Activated CD4-positive, CD25-positive, alpha-beta regulatory T cell treated with anti-CD3 and anti-CD28 coated beads, Interleukin-2, amount 50 U/mL, for 72 hours (primary cell): ENCODE measurements around the gene SYN1.

Experiments used
- DNase-seq: peaks from one replicate; pipeline ENCODE4 v3.0.0; 2021

The SYN1 gene

DNA sequence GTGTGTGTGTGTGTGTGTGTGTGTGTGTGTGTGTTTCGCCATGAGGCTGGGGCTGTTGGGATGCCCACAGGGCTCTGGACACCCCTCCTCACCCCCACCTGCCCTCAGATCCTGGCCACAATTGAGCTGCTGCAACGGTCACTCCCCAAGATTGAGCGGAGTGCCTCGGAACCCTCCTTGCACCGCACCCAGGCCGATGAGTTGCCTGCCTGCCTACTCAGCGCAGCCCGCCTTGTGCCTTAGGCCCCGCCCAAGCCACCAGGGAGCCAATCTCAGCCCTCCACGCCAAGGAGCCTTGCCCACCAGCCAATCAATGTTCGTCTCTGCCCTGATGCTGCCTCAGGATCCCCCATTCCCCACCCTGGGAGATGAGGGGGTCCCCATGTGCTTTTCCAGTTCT is 48.4 kb downstream of the SYN1 start:
- no peak for DNase-seq

DNA sequence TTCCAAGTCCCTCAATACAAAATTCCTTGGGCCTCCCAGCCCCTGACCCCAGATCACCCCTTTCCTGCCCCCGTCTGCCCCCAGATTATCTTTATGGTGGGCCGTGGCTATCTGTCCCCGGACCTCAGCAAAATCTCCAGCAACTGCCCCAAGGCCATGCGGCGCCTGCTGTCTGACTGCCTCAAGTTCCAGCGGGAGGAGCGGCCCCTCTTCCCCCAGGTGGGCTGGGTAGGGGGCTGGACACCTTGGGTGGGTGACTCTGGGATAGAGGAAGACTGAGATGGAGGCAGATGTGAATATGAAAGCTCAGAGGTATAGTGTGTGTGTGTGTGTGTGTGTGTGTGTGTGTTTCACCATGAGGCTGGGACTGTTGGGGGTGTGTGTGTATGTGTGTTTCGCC is 48.9 kb downstream of the SYN1 start:
- no peak for DNase-seq

DNA sequence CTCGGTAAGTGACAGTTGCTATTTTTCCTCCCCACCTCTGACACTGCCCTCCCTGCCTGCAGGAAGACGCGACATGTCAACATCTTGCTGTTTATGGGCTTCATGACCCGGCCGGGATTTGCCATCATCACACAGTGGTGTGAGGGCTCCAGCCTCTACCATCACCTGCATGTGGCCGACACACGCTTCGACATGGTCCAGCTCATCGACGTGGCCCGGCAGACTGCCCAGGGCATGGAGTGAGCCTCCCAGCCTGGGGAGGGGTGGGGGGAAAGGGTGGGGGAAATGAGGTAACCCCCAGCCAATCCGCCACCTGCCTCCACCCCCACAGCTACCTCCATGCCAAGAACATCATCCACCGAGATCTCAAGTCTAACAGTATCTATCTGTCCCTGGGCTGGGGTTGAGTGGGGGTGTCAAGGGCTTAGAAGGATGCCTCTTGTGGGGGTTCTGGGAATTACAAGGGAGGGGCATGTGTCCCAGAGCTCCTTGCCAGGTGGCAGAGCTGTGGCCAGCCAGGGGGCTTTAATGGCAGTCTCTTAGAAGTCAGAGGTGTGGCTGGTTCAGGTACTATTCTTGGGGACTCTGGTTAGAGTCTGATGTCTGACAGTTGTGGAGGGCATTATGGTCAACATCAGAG is 50.9 kb downstream of the SYN1 start:
- no peak for DNase-seq

DNA sequence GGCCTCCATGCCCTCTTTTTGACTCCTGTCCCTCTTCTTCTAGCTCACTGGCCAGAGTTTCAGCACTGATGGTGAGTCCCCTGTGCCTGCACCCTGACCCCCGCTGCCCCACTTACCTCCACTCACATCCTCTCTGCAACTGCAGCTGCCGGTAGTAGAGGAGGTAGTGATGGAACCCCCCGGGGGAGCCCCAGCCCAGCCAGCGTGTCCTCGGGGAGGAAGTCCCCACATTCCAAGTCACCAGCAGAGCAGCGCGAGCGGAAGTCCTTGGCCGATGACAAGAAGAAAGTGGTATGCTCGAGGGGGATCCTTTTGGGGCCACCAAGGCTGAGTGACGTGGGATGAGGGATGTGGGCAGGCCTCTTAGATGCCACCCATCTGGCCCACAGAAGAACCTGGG is 52.8 kb downstream of the SYN1 start:
- no peak for DNase-seq

DNA sequence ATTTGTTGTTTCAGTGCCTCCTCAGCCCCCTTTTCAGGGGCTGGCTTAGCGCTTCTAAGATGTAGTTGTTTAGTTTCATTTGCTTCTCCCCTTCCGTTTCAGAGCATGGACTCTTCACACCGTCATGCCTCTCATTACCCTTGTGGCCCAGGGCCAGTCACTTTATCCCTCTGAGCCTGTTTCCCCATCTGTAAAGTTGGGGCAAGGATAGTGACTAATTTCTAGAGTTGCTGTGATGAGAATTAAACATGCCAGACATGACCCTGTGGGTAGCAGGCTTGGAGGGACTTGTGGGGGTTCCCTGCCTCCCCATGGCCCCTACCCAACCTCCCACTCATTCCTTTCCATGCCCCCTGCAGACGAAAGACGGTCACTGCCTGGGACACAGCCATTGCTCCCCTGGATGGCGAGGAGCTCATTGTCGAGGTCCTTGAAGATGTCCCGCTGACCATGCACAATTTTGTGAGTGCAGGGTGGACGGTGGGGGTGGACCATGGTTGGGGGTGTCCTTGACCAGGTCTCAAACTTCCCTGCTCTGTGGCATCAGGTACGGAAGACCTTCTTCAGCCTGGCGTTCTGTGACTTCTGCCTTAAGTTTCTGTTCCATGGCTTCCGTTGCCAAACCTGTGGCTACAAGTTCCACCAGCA is 55.1 kb downstream of the SYN1 start:
- no peak for DNase-seq

DNA sequence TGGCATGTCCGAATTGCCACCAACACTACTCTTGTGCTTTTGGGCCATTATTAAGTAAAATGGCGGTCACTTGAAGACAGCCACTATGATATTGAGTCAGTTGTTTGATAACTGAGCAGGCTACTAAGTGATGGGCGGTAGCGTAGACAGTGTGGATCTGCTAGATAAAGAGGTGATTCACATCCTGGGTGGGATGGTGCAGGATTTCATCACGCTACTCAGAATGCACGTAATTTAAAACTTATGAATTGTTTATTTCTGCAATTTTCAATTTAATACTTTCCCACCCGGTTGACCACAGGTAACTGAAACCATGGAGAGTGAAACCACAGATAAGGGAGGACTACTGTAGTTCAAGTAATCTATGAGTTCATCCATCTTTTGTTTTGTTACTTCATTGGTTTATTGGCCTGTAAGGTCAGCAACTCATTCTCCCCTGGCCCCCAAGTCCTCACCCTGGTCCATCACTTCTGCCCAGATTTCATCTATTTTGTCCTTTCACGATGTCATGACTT is 55.8 kb downstream of the SYN1 start:
- DNase-seq = no peak

DNA sequence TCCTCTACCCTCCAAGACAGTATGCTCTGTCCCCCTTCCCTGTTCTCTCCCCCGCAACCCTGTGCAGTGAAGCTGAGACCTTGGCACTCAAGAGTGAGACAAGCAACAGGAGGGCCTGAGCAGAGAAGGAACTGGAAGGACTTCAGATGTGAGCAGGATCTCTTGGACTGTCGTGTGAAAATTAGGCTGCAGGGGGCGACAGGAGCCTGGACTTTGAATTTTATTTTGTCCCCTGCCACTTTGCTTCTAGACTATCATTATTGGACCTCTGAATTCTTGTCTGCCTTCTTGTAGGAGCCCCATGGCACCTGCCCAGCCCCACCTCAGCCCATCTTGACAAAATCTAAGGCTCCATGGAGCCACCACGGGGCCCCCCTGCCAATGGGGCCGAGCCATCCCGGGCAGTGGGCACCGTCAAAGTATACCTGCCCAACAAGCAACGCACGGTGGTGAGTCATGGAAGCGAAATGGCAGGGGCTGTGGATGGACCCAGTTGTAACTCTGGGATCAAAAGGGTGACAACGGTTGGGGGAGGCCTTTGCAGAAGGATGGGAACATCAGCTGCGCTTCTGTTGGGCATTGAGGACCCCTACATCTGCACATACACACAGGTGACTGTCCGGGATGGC is 56.9 kb downstream of the SYN1 start:
- no peak for DNase-seq

DNA sequence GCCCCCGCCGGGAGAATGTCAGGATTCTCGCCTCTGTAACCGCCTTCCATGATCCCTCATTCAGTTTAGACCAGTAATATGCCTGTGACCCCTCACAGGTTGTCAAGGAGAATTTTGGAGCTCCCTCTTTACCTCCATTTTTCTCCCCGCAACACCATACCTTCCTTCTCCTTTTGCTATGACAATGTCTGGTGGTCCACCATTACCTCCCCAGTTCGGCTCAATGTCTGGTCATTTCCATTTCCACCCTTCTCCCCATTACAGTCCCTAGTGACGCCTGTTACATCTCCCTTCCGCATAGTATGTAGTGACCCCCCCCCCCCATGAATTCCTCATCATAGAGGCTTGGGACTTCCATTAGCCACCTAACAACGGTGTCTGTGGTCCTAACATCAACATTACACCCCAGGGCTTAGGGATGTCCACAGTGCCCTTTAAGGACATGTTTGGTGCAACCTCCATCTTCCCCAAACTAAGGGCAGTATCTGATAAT is 58.0 kb downstream of the SYN1 start:
- no peak for DNase-seq

DNA sequence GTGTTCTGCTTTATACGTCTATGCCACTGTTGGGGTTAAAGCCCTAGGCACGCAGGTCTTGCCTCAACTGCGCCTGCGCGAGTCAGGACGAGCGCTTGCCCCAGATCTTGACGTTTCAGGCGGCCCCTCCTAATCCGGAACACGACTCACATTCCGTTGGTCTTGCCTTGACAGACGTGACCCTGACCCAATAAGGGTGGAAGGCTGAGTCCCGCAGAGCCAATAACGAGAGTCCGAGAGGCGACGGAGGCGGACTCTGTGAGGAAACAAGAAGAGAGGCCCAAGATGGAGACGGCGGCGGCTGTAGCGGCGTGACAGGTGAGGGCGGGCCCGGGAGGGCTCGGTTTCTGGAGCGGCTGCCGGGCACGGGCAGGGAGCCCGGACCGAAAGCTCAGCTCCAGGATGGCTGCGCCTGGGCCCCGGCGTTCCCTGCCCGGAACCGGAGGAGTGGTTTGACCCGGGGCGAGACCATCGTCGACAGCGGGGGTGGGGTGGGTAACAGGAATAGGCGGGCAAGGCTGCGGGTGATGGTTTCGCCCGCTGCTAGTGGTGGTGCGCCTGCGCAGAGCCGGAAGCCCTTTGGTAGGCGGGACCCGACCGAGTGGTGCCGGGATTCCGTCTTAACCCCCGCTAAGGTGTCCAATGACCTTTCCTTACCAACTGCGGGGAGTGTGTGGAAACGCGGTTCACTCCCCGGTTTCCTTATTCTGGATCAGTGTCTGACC is 58.6 kb downstream of the SYN1 start, which contains the start of gene ARAF:
TSS of gene ARAF (plus strand) at position 272 of the 725 bp plus-strand sequence. CDS start 1,763 bp downstream, outside the sequence.
- peak; percentile 85 for DNase-seq

DNA sequence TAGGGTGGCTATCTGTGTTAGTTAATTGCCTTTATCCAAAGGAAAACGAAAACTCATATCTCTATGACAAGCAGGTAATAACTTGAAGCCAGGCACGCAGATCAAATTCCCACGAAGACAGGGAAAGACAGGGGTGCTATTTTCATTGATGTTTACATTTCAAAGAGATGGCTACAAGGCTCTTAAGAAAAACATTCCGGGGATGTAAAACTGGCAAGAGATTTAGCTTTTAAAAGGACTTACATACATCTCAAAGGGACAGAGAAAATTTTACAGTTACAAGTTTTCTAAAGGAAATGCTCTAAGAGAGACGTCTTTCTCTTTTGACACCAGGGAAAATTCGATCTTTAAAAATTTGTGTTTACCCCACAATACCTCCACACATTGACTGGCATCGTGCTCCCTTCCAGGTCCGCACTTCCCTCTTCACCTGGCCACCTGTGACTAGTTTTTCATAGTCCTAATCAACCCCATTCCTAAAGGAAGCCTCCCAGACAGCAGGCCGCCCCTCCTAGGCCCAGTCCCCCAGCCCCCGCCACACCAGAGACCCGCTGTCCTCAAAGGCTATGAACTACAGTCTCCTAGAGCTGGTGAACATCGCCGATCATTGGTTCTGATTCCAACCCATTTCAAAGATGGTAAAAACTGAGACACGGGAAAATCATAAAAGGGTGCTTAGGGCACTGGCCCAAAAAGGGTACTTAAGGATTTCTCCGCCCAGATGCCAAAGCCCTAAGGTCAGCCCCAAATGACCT is 59.3 kb downstream of the SYN1 start:
- no peak for DNase-seq

DNA sequence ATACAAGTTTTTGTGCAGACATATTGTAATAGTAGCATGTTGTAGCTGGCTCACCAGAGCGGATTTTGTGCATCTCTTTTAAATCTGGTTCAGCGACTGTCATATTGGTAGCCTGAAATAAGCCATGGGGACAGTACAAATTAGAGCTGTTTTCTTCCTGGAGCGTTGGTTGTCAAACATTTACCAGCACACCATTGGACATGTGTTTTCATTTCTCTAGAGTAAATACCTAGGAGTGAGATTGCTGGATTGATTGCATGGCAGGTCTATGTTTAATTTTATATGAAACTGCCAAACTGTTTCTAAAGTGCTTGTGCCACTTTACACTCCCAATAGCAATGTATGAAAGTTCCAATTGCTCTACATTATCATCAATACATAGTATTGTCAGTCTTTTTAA is 61.2 kb downstream of the SYN1 start:
- no peak for DNase-seq

DNA sequence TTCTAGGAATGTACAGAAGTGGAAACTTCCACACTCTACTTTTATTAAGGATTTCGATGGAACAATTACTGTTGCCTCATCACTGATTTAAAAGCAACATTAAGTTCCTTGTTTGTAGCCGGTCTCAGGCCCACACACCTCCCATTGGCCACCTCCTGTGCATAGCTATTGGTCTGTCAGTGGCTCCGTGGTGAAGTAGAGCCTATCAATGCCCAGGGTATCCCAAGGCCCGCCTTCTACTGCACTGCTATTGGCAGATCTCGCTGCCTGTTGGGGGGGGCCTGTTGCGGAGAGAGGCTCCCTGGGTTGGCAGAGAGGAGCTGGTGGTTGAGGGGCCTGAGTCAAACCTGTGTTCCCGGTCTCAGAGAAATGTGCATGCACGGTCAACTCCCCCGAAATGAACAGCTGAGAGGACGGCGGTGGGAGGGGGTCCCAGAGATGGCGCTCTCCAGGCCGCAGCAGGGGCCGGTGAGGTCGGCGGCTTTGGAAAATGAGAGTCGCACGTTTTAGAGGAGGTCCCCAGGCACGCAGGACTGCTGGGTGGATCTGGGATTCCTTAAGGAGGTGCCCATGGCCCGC is 63.5 kb downstream of the SYN1 start:
- DNase-seq = peak; percentile 71

DNA sequence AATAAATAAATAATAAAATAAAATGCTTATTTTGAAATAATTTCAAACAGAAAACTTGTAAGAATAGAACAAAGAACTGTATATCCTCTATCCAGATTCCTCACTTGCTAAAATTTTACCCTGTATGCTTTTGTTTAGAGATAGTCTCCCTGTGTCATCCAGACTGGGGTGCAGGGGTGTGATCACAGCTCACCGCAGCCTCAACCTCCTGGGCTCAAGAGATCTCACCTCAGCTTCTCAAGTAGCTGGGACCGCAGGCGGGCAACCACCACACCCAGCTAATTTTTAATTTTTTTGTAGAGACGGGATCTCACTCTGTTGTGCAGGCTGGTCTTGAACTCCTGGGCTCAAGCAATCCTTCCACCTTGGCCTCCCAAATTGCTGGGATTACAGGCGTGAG is 76.2 kb downstream of the SYN1 start:
- no peak for DNase-seq

DNA sequence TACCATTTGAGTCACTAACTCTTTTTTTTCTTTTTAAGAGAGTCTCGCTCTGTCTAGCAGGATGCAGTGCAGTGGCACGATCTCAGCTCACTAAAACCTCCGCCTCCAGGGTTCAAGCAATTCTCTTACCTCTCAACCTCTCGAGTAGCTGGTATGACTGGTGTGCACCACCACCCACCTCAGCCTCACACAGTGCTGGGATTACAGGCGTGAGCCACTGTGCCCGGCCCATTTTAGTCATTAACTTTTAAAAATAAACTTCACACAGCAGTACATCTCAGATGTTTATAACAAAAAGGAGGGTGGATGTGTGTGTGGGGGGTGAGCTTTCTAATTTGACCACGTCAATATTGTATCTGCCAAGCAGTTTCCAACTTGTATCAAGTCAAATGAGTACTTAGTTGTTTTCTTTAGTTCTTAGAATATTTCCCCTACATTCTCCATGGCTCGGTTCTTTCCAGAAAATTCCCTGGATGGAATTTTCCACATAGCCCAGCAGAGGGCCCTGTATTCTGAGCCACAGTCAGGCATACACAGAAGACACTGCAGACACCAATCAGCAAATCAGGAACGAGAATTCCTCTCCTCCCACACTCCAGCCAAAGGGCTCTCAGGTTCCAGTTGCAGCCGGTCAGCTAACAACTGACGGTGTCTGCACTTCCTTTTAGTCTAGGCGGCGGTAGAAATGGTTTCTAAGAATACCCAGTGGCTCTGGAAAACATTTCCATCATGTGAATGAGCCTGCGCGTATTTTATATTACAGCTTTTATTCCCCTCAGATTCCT is 78.7 kb downstream of the SYN1 start:
- DNase-seq = no peak

DNA sequence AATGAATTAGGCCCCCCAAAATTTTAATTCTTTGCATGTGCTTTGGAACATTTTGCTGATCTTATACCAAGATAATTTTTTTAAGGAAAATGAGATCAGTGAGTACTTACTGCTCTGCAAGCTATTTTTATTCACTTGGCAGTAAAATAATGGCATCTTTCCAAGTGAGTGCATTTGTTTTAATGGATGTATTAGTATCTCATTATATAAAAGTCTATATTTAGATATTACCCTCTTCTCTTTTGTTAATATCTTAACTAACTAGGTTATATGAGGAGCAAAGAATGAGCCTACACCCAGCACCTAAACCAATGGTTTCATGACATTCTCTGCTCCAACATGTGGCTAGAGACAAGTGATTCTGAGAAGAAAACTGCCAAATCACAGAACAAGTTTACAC is 79.8 kb downstream of the SYN1 start:
- no peak for DNase-seq

DNA sequence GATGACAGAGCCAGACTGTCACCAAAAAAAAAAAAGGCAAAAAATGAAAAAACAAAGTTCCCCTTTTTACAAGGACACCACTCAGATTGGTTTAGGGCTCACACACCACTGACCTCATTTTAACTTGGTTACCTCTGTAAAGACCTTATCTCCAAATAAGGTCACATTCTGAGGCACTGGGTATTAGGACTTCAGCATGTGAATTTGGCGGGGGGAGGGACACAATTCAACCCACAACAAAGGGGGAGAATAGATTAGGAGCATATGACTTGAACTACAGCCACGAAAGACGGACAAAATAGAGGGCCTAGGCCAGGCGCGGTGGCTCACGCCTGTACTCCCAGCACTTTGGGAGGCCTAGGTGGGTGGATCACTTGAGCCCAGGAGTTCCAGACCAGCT is 89.6 kb downstream of the SYN1 start:
- DNase-seq = no peak

DNA sequence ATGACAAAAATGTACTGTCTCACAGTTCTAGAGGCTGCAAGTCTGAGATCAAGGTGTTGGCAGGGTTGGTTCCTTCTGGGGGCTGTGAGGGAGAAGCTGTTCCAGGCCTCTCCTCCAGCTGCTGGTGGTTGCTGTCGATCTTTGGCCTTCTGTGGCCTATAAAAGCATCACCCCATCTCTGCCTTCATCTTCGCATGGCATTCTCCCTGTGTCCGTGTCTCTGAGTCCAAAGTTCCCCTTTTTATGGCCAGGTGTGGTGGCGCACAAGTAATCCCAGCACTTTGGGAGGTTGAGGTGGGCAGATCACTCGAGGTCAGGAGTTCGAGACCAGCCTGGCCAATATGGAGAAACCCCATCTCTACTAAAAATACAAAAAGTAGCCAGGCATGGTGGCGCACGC is 90.1 kb downstream of the SYN1 start:
- DNase-seq = no peak

DNA sequence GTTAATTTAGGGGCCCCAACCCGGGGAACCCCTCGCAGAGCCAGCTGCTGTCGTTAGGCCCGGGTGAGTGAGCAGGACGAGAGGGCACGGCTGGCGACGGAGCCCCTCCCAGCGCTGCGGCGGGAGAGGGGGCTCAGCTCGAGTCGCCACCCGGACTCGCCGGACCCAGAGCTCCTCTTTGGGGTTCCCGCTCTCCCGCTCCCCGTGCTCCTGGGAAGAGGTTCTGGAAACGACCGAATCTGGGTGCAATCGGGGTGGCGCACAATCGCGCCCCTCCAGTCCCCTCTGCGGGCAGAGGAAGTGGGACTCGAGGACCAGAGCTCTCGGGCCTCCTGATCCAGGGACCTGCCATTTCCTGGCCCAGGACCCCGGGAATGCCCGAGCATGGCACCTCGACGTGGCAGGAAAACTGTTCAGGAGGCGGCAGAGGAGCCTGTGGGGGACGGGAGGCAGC is 95.9 kb downstream of the SYN1 start:
- DNase-seq = no peak

DNA sequence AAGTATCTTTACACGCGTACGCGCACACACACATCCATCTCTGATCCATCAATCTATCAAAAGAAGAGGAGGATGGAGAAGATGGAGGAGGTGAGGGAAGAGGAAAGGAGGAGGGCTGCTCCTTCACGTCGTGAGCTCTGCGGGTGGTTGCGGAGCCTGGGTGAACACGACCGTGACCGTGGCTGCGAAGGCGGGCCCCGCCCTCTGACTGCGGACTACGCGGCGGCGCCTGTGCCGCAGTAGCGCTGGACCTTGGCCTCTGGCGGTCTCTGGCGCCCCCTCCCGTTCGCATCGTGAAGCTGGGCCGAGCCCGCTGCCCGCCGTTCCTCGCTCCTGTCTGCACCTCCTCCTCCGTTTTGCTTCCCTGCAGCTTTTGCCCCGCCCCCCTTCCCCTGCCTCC is 96.4 kb downstream of the SYN1 start:
- DNase-seq = peak; percentile 90
